Stomach (tissue), 9 donors: ENCODE data around the gene SLC35G1. TPM values are rescaled to one million over a fixed set of nuclear protein-coding genes. Genes with fewer than 3 reads are reported as not detected.

Source experiments
- DNase-seq, 2 donors: peaks; one replicate each; pipeline versions ENCODE4 v3.0.0 to v3.0.0-alpha.2; 2013 to 2019
- H3K27ac ChIP-seq, 5 donors: fragments of 200-600 bp in 4 of 5; sonication (generic) in 4 of 5; one replicate each; pipeline ENCODE4 v1.5.1; 2013 to 2019; ENCODE audit warnings: mild to moderate bottlenecking in 1 of 5, moderate library complexity in 1 of 5
- H3K27me3 ChIP-seq, 3 donors: fragments of 200-600 bp; sonication (generic); one replicate each; pipeline ENCODE4 v1.5.1; 2017 to 2019; ENCODE audit warnings: mixed run types in 1 of 3
- H3K36me3 ChIP-seq, 4 donors: fragments of 200-600 bp; sonication (generic); 1 replicate in 3 of 4; 2 replicates in 1 of 4; pipeline ENCODE4 v1.5.1; 2016 to 2019
- H3K4me1 ChIP-seq, 4 donors: fragments of 200-600 bp; sonication (generic); one replicate each; pipeline ENCODE4 v1.5.1; 2016 to 2019
- H3K4me3 ChIP-seq, 4 donors: fragments of 200-600 bp; sonication (generic) in 3 of 4; one replicate each; pipeline ENCODE4 v1.5.1; 2016 to 2019; ENCODE audit warnings: mild to moderate bottlenecking in 1 of 4
- H3K9me3 ChIP-seq, 4 donors: fragments of 200-600 bp; sonication (generic); one replicate each; pipeline ENCODE4 v1.5.1; 2016 to 2019
- CTCF ChIP-seq, 7 experiments: fragments of 450-650 bp in 4 of 7; fragments of 200-600 bp in 3 of 7; sonication (generic) in 3 of 7; IDR thresholded peaks; one replicate each; pipeline ENCODE4 v1.5.1; 2016 to 2019; ENCODE audit warnings: antibody characterized with exemption in 7 of 7, control low read depth in 2 of 7, mild to moderate bottlenecking in 1 of 7
- EP300 ChIP-seq: sonication (generic); formaldehyde crosslinking; IDR thresholded peaks from one replicate; pipeline ENCODE4 v1.6.1; 2017; ENCODE audit warnings: antibody characterized with exemption
- POLR2A ChIP-seq, 4 donors: fragments of 450-650 bp; IDR thresholded peaks; one replicate each; pipeline ENCODE4 v1.6.1; 2016; ENCODE audit warnings: antibody characterized with exemption in 4 of 4, control low read depth in 2 of 4, mild to moderate bottlenecking in 1 of 4, moderate library complexity in 1 of 4
- POLR2AphosphoS5 ChIP-seq, 3 donors: sonication (generic); formaldehyde crosslinking; IDR thresholded peaks; one replicate each; pipeline ENCODE4 v1.6.1; 2016; ENCODE audit warnings: antibody characterized with exemption in 3 of 3
- WGBS, 5 donors: extraction: QIAGEN DNeasy Blood & Tissue Kit in 3 of 5; methylation state at CpG; one replicate each; pipeline versions ENCODE4 v1.1.5 to v1.1.7; 2013 to 2018; 5-methylcytosine and 5-hydroxymethylcytosine counted together
- intact Hi-C: fragments of 100-400 bp; cut with DNase I; formaldehyde crosslinking; loops from one replicate; pipeline ENCODE4 v1.15.1; 2023; ENCODE audit warnings: low total_unique reads
- polyA plus RNA-seq, 3 donors: library from polyadenylated mRNA; stranded (reverse); fragments of 200-250 nt; gene quantifications; one replicate each; pipeline ENCODE4 v1.2.3, GENCODE V29; 2013
- total RNA-seq, 5 donors: library from RNA; depleted of rRNA; stranded (reverse); fragments of >200 nt; gene quantifications; one replicate each; pipeline versions ENCODE4 v1.1.0 to v1.2.3, GENCODE V29; 2014 to 2016
- donor health status: healthy with polysubstance abuse.
- donor health status: Bipolar disorder and iron deficiency.
- donor health status: healthy.

SLC35G1 gene
- total and polyA plus RNA-seq, 8 donors: 1.8 to 13.8 (median 4.5) TPM

DNA sequence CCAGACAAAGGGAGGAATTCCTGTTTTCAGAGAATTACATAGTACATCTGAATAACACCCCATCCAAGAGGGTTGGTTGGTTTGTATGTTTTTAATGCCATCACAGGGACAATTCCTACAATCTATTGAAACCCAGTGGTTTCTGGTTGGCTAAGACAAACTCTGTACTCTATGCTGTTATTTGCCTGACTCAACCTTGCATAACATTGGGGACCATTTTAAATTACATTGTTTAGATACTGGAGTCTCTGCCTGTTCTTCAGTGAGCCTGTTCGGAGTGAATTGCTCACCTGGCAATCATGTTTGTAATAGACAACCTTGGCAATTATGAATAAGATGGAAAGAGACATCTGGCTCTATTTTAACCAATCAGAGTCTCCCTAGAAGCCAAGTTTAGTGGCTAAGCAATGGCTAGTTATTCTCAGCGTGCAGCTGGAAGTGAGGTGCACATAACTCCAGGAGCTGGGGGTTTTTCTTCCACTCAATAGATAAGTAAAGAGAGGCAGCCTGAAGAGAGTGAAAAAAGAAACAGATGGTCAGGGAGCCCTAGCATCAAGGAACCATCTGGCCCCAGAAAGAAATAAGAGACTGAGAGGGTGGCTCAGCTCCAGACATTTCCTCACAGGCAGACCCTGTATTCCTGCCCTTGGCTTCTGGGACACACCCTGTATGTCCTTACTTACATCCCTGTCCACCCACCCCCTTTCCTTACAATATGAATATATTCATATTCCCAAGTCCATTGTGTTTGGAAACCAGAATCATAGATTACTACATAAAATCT, 21.2 kb upstream of the SLC35G1 start:
- Histone ChIP-seq H3K9me3 (no peaks in the 10 kb centered on the region), H3K4me1 (peaks cover 0 to 9% (median 3%) of the 10 kb centered on the region in 4 donors), H3K27ac (no peak overlapping the region), H3K4me3 (no peak overlapping the region), H3K27me3 (no peaks in the 10 kb centered on the region), H3K36me3 (no peaks in the 10 kb centered on the region)
- DNase-seq: no peak
- intact Hi-C loops: no loop called here
- TF ChIP-seq CTCF (IDR thresholded peaks at IDR 0.05) (no peak), POLR2AphosphoS5 (IDR thresholded peaks at IDR 0.05) (no peak), POLR2A (IDR thresholded peaks at IDR 0.05) (no peak), EP300 (no peak)
- WGBS, 5 donors: 79 to 90% (median 88%) methylated on average over 2 of the region's 2 CpGs

- Histone ChIP-seq H3K36me3 (no peaks in the 10 kb centered on the region), H3K4me1 (peaks cover 0 to 9% (median 3%) of the 10 kb centered on the region in 4 donors), H3K27me3 (no peaks in the 10 kb centered on the region), H3K4me3 (no peak overlapping the region), H3K27ac (no peak overlapping the region), H3K9me3 (no peaks in the 10 kb centered on the region)
- DNase-seq: peak in 1 of 2 donors; percentile 35
- TF ChIP-seq EP300 (no peak), POLR2A (IDR thresholded peaks at IDR 0.05) (no peak), CTCF (IDR thresholded peaks at IDR 0.05) (no peak), POLR2AphosphoS5 (IDR thresholded peaks at IDR 0.05) (no peak)
- intact Hi-C loops: no loop called here
- WGBS, 5 donors: 54 to 60% (median 58%) methylated on average over 6 of the region's 6 CpGs
Observed at GRCh38 chr10:93873420-93874115, 20.2 kb upstream of the SLC35G1 start.

GRCh38 chr10:93874309-93875031, 19.3 kb upstream of the SLC35G1 start:
- Histone ChIP-seq H3K27me3 (no peaks in the 10 kb centered on the region), H3K9me3 (no peaks in the 10 kb centered on the region), H3K27ac (no peak overlapping the region), H3K4me3 (no peak overlapping the region), H3K4me1 (peaks cover 0 to 9% (median 3%) of the 10 kb centered on the region in 4 donors), H3K36me3 (no peaks in the 10 kb centered on the region)
- intact Hi-C loops: no loop called here
- DNase-seq: peak in 1 of 2 donors; percentile 34
- TF ChIP-seq POLR2AphosphoS5 (IDR thresholded peaks at IDR 0.05) (no peak), CTCF (IDR thresholded peaks at IDR 0.05) (no peak), POLR2A (IDR thresholded peaks at IDR 0.05) (no peak), EP300 (no peak)
- 41 to 62% (median 53%) methylated on average over 3 of the region's 3 CpGs for WGBS, 5 donors

DNA sequence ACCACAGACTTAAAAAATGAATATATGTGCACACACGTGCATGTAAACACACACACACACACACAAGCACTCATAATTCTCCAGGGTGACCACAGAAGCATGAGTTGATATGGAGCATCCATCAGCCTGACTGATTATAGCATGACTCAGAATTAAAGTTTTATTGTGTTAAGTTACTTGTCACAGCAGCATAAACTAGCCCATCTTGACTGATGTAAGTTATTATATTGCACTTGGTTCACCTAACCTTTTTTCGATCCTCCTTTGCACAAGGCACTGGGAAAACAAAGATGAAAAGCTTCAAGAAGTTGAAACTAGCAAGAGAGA, 18.8 kb upstream of the SLC35G1 start:
- TF ChIP-seq CTCF (IDR thresholded peaks at IDR 0.05) (no peak), POLR2A (IDR thresholded peaks at IDR 0.05) (no peak), POLR2AphosphoS5 (IDR thresholded peaks at IDR 0.05) (no peak), EP300 (no peak)
- intact Hi-C loops: no loop called here
- no peak for DNase-seq
- Histone ChIP-seq H3K4me1 (peaks cover 0 to 9% (median 3%) of the 10 kb centered on the region in 4 donors), H3K27ac (no peak overlapping the region), H3K9me3 (no peaks in the 10 kb centered on the region), H3K36me3 (no peaks in the 10 kb centered on the region), H3K4me3 (no peak overlapping the region), H3K27me3 (no peaks in the 10 kb centered on the region)
- 83 to 92% (median 86%) methylated on average over 2 of the region's 2 CpGs for whole genome bisulfite sequencing, 5 donors
